ENCODE data around the gene BTRC. TPM values are rescaled to one million over a fixed set of nuclear protein-coding genes. Genes with fewer than 3 reads are reported as not detected.

The BTRC gene
- total RNA-seq, 1 donor from 2014 or later, result 35.5 TPM

DNA sequence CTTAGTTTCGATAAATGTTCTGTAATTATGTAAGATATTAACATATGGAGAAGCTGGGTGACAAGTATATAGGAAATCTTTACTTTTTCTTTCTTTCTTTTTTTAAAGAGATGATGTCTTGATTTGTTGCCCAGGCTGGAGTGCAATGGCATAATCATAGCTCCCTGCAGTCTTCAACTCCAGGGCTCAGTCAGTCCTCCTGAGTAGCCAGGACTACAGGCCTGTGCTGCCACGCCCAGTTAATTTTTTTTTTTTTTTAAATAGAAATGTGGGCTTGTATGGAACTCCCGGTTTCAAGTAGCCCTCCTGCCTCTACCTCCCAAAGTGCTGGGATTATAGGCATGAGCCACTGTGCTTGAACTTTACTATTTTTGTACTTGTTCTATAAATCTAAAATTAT, 122.4 kb downstream of the BTRC start:
- Mint-ChIP-seq H3K36me3 (ENCODE audit: low read depth) (peaks cover 3% of the 10 kb centered on the region), H3K27me3 (ENCODE audit: low read depth) (no peaks in the 10 kb centered on the region), H3K9me3 (no peaks in the 10 kb centered on the region), H3K4me3 (no peak overlapping the region), H3K4me1 (no peaks in the 10 kb centered on the region), H3K27ac (ENCODE audit: unreplicated experiment) (no peak overlapping the region)
- DNase-seq (ENCODE audit: low read depth, low spot score), result no peak
- TF ChIP-seq CTCF (conservative IDR thresholded peaks at IDR 0.05), result no peak

- TF ChIP-seq CTCF (conservative IDR thresholded peaks at IDR 0.05), result no peak
- H3K4me1 Mint-ChIP-seq, result peaks cover 8% of the 10 kb centered on the region
- H3K4me3 Mint-ChIP-seq, result no peak overlapping the region
- no peak overlapping the region for H3K27ac Mint-ChIP-seq (ENCODE audit: unreplicated experiment)
- no peaks in the 10 kb centered on the region for H3K27me3 Mint-ChIP-seq (ENCODE audit: low read depth)
- DNase-seq (ENCODE audit: low read depth, low spot score), result no peak
- H3K36me3 Mint-ChIP-seq (ENCODE audit: low read depth), result peaks cover 5% of the 10 kb centered on the region
- no peaks in the 10 kb centered on the region for H3K9me3 Mint-ChIP-seq
Measured at GRCh38 chr10:101478956-101479355, 125.0 kb downstream of the BTRC start.

- no peaks in the 10 kb centered on the region for H3K9me3 Mint-ChIP-seq
- no peak for TF ChIP-seq CTCF (conservative IDR thresholded peaks at IDR 0.05)
- H3K4me1 Mint-ChIP-seq, result peaks cover 29% of the 10 kb centered on the region
- H3K36me3 Mint-ChIP-seq (ENCODE audit: low read depth), result peaks cover 2% of the 10 kb centered on the region
- H3K4me3 Mint-ChIP-seq, result no peak overlapping the region
- no peak for DNase-seq (ENCODE audit: low read depth, low spot score)
- H3K27ac Mint-ChIP-seq (ENCODE audit: unreplicated experiment), result no peak overlapping the region
- peaks cover 21% of the 10 kb centered on the region for H3K27me3 Mint-ChIP-seq (ENCODE audit: low read depth)
Measured at GRCh38 chr10:101481256-101481655, 127.3 kb downstream of the BTRC start.

DNA sequence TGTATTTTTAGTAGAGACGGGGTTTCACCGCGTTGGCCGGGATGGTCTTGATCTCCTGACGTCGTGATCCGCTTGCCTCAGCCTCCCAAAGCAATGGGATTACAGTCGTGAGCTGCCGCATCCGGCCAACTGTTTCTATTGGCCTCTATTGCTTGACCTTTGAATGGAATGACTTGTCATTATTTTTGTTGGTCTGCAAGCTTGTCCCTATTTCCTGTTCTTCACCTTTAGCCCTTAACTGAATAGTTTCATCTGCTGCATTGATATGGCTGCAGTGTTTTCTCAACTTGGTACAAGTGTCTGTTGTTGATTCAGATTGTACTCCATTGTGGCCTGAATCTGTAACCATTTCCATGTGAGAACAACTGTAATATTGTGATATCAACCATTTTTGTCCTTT, 128.6 kb downstream of the BTRC start:
- no peak for DNase-seq (ENCODE audit: low read depth, low spot score)
- Mint-ChIP-seq H3K27ac (ENCODE audit: unreplicated experiment) (no peak overlapping the region), H3K27me3 (ENCODE audit: low read depth) (peaks cover 32% of the 10 kb centered on the region), H3K4me1 (peaks cover 33% of the 10 kb centered on the region), H3K9me3 (no peaks in the 10 kb centered on the region), H3K4me3 (no peak overlapping the region), H3K36me3 (ENCODE audit: low read depth) (peaks cover 2% of the 10 kb centered on the region)
- TF ChIP-seq CTCF (conservative IDR thresholded peaks at IDR 0.05), result no peak

GRCh38 chr10:101484175-101484745, 130.3 kb downstream of the BTRC start:
- peaks cover 2% of the 10 kb centered on the region for H3K36me3 Mint-ChIP-seq (ENCODE audit: low read depth)
- no peak for TF ChIP-seq CTCF (conservative IDR thresholded peaks at IDR 0.05)
- no peak for DNase-seq (ENCODE audit: low read depth, low spot score)
- H3K9me3 Mint-ChIP-seq, result no peaks in the 10 kb centered on the region
- H3K4me1 Mint-ChIP-seq, result peaks cover 33% of the 10 kb centered on the region
- no peak overlapping the region for H3K4me3 Mint-ChIP-seq
- no peak overlapping the region for H3K27ac Mint-ChIP-seq (ENCODE audit: unreplicated experiment)
- H3K27me3 Mint-ChIP-seq (ENCODE audit: low read depth), result peaks cover 38% of the 10 kb centered on the region

Data from neural crest cell (in vitro differentiated cells).